CD4-positive, alpha-beta T cell treated with Interleukin-12 subunit alpha and Interleukin-12 subunit beta, for 1 hour (primary cell): ENCODE data around the gene TNS3.

Experiments used
- DNase-seq: peaks from one replicate; pipeline ENCODE4 v3.0.0-alpha.2; 2020

TNS3 gene

DNA sequence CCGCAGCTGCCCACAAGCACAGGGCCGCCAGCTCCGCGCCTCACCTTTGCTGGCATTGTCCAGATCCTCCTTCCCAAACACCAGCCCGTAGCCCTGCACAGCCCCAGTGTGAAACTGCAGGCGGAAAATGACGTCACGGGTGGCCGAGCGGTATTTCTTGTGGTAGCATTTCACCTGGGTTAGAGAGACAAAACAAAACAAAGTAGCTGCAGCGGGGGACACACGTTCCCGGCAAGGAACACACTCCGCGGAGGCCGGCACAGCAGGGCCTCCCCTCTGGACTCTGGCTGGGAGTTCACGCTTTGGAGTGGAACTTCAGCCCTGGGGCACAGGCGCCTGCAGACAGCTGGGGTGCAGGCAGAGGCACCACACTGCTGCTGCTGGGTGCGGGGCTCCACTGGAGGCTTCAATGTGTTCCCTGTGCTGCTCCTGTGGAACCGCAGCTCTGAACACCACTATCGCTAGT, 181.1 kb downstream of the TNS3 start:
- DNase-seq = no peak

DNA sequence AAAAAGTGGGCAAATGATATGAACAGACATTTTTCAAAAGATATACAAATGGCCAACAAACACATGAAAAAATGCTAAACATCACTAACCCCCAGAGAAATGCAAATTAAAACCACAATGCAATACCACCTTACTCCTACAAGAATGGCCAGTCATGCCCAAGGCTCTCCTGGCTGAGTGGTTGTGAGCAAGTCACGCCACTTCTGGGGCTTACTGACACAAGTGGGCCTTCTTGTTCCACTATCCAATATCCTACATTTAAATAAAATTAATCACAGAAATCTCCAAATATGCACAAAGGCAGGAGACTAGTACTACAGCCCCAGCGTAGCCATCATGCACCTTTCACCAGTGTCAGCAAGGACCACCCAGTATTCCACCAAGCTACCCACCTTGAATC, 181.9 kb downstream of the TNS3 start:
- DNase-seq = no peak

DNA sequence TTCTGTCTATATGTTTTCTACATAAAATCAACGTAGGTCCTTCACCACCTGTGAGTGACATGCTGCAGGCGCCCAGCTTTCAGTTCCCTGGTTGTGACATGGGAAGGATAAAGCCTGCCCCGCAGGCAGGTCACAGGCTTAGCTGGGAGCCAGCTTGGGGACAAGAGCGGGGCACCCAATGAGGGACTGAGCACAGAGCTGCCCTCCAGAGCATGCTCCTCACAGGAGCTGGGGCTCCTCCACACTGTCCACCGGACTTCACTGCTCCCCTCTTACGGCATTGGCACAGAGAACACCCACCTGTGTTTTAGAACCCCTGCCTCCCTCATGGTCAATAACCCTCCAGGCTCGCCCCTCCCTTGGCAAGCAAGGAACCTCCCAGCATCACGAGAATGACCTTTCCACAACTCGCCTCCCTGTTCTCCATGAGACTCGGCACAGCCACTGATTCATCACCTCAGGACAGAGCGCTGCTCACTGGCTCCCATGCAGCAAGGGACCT, 187.1 kb downstream of the TNS3 start:
- DNase-seq = no peak

DNA sequence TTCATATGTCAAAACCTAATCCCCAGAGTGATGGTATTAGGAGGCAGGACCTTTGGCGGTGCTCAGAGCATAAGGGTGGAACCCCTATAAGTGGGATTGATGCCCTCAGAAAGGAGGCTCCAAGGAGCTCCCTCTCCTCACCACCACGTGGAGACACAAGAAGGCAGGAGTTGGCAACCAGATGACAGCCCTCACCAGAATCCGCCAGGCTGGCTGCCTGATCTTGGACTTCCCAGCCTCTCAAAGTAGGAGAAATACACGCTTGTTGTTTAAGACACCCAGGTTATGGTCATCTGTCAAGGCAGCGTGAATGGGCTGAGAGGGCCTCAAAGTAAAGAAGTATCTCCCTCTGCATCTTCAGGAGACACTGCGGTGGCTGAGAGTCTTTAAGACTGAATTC, 187.7 kb downstream of the TNS3 start:
- DNase-seq = no peak

DNA sequence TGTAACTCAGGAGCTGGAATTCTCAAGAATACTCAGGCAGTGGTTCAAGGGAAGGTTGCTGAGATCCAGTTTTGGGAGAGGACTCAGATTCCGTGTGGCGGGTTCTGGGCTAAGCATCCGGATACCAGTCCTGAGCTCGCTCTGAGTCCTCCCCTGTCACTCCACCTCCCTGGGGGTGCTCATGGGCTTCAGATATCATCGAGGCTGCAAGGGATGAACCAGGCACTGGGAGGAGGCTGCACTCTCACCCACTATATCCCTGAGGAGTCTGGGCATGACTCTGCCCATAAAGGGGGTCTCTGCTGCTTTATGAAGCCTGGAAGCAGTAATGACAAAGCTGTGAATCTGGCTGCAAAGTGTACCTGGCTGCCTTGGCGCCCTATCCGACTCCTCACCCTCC, 188.5 kb downstream of the TNS3 start:
- no peak for DNase-seq

DNA sequence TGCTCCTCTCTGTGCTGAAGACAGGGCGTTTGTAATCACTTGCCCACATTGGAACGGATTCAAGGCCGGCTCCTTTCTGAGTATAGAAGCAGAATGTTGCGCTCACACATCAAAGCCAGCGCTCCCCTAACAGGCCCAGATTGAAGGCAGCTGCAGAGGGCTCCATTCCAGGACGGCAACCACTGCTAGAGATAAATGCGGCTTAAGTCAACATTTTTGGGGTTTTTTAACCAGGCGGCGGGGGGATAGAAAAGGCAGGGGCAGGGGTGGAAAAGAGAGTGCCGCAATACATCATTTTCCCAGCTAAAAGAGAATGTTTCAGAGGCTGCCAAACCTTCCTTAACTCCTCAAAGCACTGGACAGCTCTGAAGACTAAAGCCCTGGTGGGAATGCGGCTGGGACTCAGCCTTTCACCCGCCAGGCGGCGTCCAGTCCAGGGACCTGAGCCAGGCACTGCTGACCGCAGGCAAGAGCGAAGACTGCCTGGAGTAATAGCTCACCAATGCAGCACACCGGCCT, 189.6 kb downstream of the TNS3 start:
- DNase-seq = no peak

DNA sequence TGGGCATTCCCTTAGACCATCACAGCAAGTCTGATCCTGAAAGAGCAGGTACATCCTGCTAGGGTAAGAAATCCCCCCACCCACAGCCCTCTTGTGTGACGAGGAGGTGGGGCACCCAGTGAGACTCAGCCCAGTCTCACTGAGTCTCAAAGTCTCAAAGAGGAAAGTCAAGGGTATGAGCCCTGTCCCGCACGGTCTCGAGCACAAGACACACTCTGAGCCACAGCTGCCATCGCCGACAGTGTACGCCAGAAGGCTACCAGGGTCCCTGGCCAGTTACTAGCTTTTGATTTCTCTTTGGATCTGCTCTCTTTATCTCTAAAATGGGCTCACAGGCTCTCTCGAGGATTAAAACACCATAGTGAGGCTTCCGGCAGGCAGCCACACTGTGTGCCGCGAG, 190.2 kb downstream of the TNS3 start:
- DNase-seq = no peak

DNA sequence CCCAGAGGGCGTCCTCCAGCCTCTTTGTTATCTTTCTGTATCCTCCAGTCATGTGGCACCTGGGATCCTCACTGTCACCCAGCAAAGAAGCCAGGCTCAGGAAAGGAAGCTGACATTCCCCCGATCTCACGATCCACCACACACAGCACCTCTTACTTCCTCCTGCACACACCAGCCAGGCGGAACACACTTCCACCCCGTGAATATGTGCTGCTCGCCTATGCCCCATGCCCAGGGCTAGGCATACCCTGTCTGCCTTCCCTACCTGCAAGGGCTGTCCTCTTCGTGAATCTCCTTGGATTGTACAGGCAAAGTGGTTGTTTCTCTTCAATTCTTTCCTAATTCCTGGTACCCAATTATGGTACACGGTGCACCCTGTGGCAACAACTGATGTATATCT, 191.0 kb downstream of the TNS3 start:
- DNase-seq = no peak

DNA sequence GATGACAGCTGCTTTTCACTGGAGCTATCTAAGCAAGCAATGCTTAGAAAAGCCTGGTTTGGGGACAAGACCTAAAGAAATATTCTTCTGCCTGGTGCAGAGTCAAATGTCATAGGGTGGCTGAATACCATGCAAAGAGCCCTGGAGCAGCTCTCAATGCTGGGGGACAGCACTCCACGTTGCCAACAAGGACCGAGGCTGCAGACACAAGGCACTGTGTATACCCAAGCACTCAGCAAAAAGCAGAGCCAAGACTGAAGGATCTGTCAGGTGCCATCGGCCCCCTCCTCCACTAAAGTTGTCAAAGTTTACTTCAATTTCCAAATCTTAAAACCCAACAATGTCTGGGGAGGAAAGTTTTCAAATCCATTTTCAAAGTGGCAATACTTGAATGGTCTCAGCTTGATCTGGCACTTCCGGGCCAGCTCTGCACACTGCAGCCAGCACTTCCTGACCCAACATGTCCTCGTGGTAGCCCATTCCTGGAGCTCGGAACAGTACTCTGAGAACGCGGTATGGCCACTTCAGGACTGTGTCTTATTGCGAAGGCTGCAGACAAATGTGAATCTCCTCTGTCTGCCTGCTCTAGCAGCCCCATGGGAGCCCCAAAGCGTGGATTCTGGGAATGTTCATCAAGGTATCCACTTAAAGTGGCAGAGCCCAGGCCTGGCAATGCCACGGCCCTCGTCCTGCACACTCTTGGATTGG, 191.8 kb downstream of the TNS3 start:
- DNase-seq = no peak

DNA sequence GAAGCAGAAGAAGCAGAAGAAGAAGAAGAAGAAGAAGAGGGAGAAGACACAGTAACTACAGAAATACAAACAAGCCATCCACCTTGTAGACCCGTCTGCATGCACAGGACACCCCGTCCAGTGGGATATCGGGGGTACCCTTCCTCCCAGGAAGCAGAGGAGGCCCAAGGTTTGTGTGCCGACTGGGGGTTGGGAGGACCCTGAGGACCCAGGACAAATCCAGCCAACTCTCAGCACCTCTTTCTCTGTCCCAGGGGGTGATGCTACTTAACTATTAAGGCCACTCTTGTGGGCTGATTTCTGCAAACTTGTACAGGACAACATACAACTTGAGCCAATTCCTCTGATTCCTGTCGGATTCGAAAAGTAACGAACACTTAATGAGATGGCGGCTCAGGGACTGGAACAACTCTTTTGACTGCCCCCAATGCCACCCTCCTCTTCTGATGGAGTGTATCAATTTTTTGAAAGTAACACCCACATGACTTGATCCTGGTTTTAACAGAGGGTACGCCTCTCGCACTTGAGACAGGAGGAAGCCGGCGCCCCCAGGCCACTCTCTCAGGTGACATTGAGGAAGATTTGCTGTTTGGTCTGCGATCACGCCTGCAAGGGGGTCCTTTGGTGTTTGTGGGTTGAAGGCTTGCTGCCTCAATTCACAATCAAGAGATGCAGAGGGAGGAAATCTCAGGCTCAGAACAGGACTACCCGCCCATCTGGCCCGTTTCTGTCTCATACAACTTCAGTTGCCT, 192.6 kb downstream of the TNS3 start:
- DNase-seq = no peak

DNA sequence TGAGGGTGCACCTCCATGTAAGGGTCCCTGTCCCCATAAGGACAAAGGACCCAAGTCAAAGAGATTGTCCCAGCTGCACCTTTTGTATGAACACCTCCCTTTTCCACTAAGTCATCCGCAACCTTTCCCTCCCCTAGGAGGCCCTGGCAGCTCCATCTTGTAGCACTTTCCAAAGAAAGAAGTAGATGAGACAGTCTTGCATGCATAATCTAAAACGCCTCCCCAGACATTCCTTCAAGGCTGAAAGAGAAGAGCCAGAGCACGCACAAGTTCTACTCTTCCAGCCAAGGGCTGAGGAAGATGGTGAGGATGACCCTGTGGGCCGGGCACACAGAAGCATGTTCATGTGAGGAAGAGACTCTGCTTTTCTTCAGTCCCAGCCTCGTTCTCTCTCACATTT, 194.4 kb downstream of the TNS3 start:
- no peak for DNase-seq

DNA sequence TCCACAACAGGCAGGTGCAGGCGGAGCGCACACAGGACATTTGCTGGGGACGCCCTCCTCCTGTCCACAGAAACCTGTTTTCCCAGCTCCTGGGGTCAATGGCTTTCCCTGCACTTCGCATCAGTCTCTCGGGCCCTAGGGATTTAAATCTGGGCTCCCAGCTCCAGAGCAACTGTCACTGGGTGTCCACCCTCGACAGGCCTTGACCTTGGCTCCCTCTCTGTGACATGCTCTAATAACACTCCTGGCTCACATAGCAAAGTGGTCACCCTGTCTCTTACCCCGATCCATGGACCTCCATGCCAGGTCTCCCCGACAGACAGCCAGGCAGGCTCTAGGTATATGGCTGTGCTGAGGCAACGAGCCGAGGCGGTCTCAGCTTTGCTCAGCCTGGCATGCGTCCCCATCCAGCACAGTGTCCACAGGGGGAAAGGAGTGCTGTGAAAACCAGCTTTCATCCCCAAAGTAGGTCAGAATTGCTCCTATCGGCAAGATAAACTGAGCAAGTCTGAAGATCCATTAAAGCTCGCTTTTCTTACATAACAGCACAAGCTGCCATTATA, 195.6 kb downstream of the TNS3 start:
- no peak for DNase-seq

DNA sequence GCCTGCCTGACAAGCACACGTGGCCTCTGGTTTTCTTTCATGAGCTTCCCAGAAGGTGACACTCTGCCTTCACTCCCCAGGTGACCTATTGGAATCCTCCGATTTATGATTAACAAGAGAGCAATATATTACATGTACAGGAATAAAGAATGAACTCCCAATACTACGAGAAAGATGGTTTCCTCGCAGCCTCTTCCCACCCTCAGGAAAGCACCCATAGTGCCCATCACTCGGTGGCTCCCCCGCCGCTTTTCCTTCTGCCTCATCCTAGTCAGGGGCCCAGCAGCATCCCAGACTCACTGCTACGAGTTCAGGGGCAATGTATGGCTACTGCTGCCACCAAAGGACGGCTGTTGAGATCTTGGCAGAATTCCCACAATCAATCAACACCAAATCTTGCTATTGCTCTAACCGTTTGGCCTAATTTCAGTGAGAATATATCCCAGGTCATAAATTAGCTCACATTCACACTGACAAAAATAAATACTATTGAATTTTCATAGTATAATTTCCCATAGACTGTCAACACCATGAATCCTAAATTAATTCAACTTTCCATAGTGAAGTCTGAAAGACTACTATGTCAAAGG, 196.3 kb downstream of the TNS3 start:
- DNase-seq = no peak

DNA sequence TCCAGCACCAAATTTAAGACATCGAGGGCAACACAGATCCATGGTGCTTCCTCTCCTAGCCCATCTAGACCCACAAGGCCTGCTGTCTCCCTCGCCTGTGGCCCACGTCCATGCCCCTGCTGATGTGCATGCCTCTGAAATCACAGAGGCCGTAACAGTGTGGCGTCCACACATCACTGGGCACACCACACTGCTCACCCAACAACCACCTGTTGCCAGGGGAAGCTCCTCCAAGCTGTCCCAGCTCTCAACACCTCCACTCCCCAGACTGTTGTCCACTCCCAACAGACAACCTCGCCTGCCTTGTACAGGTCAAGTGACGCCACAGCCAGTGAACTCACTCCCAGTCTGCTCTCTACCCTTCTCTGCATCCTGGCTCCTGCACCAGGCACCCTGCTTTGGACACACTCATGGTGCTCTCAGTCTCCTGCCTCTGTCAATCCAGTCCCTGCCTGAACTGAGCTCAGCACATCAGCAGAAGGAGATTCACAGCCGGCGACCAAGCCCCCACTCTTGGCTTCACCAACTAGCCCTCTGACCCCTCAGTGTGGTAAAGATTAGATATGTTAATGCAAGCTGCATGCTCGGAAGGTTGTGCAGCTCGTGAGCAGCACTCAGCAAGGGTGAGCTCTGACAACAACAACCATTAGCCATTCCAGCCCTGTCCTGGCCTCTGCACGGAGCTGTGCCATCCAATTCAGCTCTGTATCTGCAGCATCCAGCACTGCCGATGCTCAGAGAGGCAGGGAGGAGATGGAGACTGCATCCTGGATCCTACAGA, 197.0 kb downstream of the TNS3 start:
- no peak for DNase-seq

DNA sequence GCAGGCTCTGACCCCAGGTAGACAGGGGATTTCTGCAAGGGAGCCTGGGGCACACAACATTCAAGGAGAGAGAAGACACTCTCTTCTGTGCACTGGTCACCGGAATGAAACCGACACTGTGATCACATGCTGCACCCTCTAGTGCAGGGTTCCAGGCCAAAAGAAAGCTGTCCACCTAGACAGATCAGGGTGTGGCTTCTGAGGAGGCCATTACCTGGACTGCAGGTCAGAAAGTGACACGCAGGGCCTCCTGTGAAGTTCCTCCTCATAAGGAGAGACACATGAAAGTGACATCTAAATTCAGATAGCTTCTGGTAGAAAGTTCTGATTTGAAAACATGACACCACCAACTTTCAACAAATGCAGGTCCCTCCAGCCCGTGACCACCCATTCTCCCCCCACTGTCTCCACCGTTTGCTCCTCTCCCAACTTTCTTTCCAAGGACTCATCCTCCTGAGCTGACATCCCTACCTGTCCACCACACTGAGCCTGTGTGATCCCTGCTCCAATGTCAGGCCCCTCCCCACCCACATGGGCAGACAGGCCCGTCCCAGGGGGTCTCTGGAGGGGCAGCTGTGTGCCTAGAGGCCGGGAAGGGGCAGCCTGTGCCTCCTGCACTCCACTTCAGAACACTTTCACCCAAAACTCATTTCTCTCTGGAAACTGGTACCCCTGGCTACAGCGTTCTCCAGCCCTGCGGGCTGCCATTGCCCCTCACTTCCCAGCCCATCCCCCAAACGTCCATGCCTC, 198.0 kb downstream of the TNS3 start:
- DNase-seq = no peak

DNA sequence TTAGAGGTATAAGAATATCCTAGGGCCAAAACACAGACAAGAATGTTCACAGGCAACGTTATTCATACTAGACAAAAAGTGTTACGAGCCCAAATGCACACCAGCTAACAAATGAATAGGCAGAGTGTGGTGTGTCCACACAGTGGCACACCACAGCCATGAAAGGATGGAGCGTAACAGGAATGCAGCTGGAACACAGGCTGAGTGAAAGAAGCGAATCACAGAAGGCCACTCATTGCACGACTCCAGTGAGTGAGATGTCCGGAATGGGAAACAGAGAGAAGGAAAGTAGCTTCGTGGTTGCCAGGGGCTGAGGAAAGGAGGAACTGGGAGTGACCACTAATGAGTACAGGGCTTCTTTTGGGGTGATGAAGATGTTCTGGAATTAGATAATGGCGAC, 198.8 kb downstream of the TNS3 start:
- no peak for DNase-seq

DNA sequence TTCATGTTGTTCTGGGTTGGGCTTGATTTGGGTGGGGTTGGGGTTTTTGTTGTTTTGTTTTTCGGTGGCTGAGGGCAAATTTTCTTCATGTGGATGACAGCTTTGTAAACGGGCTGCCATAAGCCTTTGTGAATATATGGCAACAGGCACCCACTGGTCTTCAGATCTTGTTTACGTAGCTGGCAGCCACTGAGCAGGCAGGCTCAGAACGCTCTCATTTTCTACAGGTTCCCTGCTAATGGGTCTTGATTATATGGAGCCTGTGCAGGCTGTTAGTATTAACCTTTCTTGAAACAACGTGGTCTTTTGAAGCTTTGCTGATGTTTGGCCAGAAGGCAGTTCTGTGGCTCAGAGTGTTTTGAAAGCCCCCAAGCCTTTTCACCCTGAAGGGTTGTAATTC, 199.7 kb downstream of the TNS3 start:
- DNase-seq = no peak

DNA sequence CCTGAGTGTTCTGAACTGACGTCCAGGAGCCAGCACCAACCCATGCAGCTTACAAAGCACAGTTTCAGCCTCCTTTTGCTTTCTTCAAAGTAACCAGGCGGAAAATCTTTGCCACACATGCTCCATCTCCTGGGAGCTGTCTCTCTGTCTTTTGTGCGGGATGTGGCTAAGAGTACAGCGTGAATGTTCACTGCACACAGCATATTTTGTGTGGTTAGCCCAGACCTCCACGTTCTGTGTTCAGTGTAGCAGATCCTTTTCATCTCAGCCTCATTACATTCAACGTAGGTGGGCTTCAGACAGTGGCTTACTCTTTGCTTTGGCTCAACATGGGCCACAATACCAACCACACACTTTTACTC, 200.8 kb downstream of the TNS3 start:
- DNase-seq = no peak

DNA sequence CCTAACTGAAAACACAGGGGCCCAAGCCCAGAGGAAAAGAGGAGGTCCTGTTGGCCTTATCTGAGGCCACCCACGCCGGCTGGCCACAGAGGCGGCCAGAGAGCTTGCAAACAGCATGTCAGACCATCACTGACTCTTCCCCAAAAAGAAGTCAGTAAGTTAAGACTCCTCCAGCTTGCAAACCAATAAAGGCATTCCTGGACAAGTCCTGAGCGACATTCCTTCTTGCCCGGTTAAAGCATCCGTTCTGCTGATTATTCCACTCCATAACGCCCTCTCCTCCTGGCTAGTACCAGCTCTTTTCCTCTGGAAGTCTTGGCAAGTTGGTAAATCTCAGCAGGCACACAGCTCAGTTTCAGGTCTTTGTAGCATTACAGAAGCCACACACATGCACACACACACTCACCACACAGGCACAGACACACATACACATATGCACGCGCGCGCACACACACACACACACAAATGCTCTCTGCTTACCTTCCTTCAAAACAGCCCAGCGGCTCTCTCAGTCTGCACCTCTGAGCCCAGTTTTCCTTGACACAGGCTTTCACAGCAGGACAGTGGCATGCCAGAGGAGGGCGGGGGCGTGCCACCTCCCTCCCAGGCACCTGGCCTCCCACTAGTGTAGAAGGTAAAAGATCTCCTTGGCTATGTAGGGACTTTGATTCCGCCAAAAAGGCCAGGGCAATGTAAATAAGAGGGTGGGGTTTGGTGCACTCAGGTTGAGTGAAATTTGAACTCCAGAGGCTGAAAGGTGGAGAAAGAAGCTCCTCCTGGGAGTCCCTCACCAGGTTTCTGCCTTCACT, 201.4 kb downstream of the TNS3 start:
- DNase-seq = no peak

DNA sequence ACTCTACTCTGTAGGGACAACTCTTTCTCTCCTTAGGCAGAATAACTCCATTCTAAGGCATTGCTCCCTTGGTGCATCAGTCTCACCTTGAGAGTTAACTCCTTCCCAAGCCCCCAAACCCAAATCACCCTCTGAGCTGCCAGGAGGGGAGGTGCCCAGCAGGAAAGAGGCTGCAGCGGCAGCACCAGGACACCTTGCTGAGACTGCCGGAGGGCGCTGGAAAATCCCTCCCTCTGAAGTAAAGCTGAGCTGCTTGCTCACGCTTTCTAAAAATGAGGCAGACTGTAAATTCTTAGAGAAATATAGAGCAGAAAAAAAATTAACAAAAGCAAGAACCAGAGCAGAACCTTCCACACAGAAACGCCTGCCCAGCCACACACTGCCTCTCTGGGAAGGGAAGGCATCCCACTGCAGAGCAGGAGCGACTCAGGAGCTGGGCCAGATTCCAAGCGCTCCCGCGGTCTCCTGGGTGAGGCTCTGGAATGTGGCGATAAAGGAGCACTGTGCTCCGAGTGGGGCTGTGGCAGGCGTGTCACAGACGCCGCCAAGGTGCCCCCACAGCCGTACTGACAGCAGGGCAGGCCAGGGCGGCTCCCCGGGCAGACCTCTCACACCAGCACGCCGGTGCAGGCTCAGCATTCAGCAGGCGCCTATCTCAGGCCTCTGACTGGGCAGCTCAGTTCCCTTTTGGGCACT, 202.1 kb downstream of the TNS3 start:
- DNase-seq = no peak
